ENCODE data around the gene KCNN2.
A peak's percentile ranks its signal among the peaks of the same experiment; 100 is the strongest.

Gene KCNN2

GRCh38 chr5:114393159-114393558 lies 31.3 kb downstream of the KCNN2 start:
- TF ChIP-seq SPI1 (IDR thresholded peaks at IDR 0.05; ENCODE audit: borderline replicate concordance, low read depth) = no peak
- TF ChIP-seq GABPA (IDR thresholded peaks at IDR 0.05; ENCODE audit: low read depth) = no peak
- TF ChIP-seq REST (IDR thresholded peaks at IDR 0.05; ENCODE audit: insufficient replicate concordance, low read depth) = no peak
- H3K27ac ChIP-seq (replicated peaks) = no peak overlapping the region
- no peak overlapping the region for H3K4me3 ChIP-seq (replicated peaks; ENCODE audit: insufficient read depth, low read length)
- DNase-seq (ENCODE audit: low read depth in 1 of 2, low spot score in 1 of 2) = no peak
- H3K27me3 ChIP-seq (ENCODE audit: insufficient read depth, poor library complexity, severe bottlenecking) = no peaks in the 10 kb centered on the region

GRCh38 chr5:114402206-114402605 lies 40.3 kb downstream of the KCNN2 start:
- H3K4me3 ChIP-seq (replicated peaks; ENCODE audit: insufficient read depth, low read length) = no peak overlapping the region
- H3K27ac ChIP-seq (replicated peaks) = peak overlapping the region; percentile 34
- TF ChIP-seq REST (IDR thresholded peaks at IDR 0.05; ENCODE audit: insufficient replicate concordance, low read depth) = no peak
- TF ChIP-seq GABPA (IDR thresholded peaks at IDR 0.05; ENCODE audit: low read depth) = no peak
- no peak for TF ChIP-seq CTCF (IDR thresholded peaks at IDR 0.05; ENCODE audit: insufficient read depth, low read length)
- no peak for TF ChIP-seq POLR2AphosphoS5 (IDR thresholded peaks at IDR 0.05; ENCODE audit: low read depth)
- no peak for TF ChIP-seq SPI1 (IDR thresholded peaks at IDR 0.05; ENCODE audit: borderline replicate concordance, low read depth)
- DNase-seq (ENCODE audit: low read depth in 1 of 2, low spot score in 1 of 2) = no peak
- H3K27me3 ChIP-seq (ENCODE audit: insufficient read depth, poor library complexity, severe bottlenecking) = no peaks in the 10 kb centered on the region

GRCh38 chr5:114407783-114408182 lies 45.9 kb downstream of the KCNN2 start:
- TF ChIP-seq POLR2AphosphoS5 (IDR thresholded peaks at IDR 0.05; ENCODE audit: low read depth) (peak; percentile 82), CTCF (IDR thresholded peaks at IDR 0.05; ENCODE audit: insufficient read depth, low read length) (no peak)
- peak overlapping the region; percentile 31 for H3K4me3 ChIP-seq (replicated peaks; ENCODE audit: insufficient read depth, low read length)

GRCh38 chr5:114408847-114409246 lies 47.0 kb downstream of the KCNN2 start:
- no peak for DNase-seq (ENCODE audit: low read depth in 1 of 2, low spot score in 1 of 2)
- Histone ChIP-seq H3K4me3 (replicated peaks; ENCODE audit: insufficient read depth, low read length) (peak overlapping the region; percentile 31), H3K27me3 (ENCODE audit: insufficient read depth, poor library complexity, severe bottlenecking) (no peaks in the 10 kb centered on the region), H3K27ac (replicated peaks) (peak overlapping the region; percentile 90)
- TF ChIP-seq CTCF (IDR thresholded peaks at IDR 0.05; ENCODE audit: insufficient read depth, low read length) (no peak), REST (IDR thresholded peaks at IDR 0.05; ENCODE audit: insufficient replicate concordance, low read depth) (no peak), GABPA (IDR thresholded peaks at IDR 0.05; ENCODE audit: low read depth) (no peak), SPI1 (IDR thresholded peaks at IDR 0.05; ENCODE audit: borderline replicate concordance, low read depth) (no peak), POLR2AphosphoS5 (IDR thresholded peaks at IDR 0.05; ENCODE audit: low read depth) (no peak)

More at GRCh38 chr5:114407783-114408182, 45.9 kb downstream of the KCNN2 start:
- Histone ChIP-seq H3K27ac (replicated peaks) (peak overlapping the region; percentile 90), H3K27me3 (ENCODE audit: insufficient read depth, poor library complexity, severe bottlenecking) (no peaks in the 10 kb centered on the region)
- peak; percentile 74 to 86 for DNase-seq (ENCODE audit: low read depth in 1 of 2, low spot score in 1 of 2)
